LHCN-M2 (cell line): Measurements from ENCODE around the gene CAMKV. TPM values are rescaled to one million over a fixed set of nuclear protein-coding genes. Genes with fewer than 3 reads are reported as not detected.
"Not testable (repeated sequence)": the region's sequence is repeated elsewhere in the genome, so short reads cannot be mapped to it uniquely, and the experiment has no call there.

Experiments used
- DNase-seq: peaks from one replicate; pipeline ENCODE4 v3.0.0-alpha.2; 2012; ENCODE audit warnings: low read depth
- polyA plus RNA-seq: library from polyadenylated mRNA; unstranded; fragments of >200 nt; gene quantifications from one replicate; pipeline ENCODE4 v1.2.1, GENCODE V29; 2012; ENCODE audit warnings: missing spikeins
- total RNA-seq: library from RNA; depleted of rRNA; stranded (reverse); fragments of >200 nt; gene quantifications from 2 replicates; pipeline ENCODE4 v1.2.3, GENCODE V29; 2014; rRNA removed

The CAMKV gene
- 0.06 TPM in 1 of 2 replicates, not detected in the other for total RNA-seq
- polyA plus RNA-seq, result not detected

- DNase-seq, result no peak
These were observed at the start of gene CAMKV for GRCh38 chr3:49869525-49870126. CAMKV (minus strand) TSS chr3:49869906; CDS start chr3:49862388, 7,518 bp downstream.

- not testable (repeated sequence) for DNase-seq
These were observed 48.3 kb upstream of the CAMKV start for GRCh38 chr3:49917806-49918590.

- DNase-seq, result peak; percentile 38
These were observed 47.0 kb upstream of the CAMKV start for GRCh38 chr3:49916686-49917085.

GRCh38 chr3:49914906-49915305 lies 45.2 kb upstream of the CAMKV start:
- no peak for DNase-seq

- no peak for DNase-seq
These were observed 43.2 kb upstream of the CAMKV start for GRCh38 chr3:49912881-49913281.

- no peak for DNase-seq
These were observed 41.9 kb upstream of the CAMKV start for GRCh38 chr3:49911611-49912010.

- no peak for DNase-seq
These were observed 41.4 kb upstream of the CAMKV start for GRCh38 chr3:49911124-49911420.

- DNase-seq, result no peak
These were observed 40.9 kb upstream of the CAMKV start for GRCh38 chr3:49910409-49911123.

- no peak for DNase-seq
These were observed 38.9 kb upstream of the CAMKV start for GRCh38 chr3:49908373-49909199.

GRCh38 chr3:49906073-49906743 lies 36.5 kb upstream of the CAMKV start:
- DNase-seq, result peak; percentile 32

- DNase-seq, result not testable (repeated sequence)
These were observed 34.7 kb upstream of the CAMKV start for GRCh38 chr3:49904448-49904847.

- no peak for DNase-seq
These were observed 34.0 kb upstream of the CAMKV start, which contains the start of gene MST1R for GRCh38 chr3:49903451-49904424. MST1R (minus strand) TSS chr3:49903873; CDS start chr3:49903609, 264 bp downstream.

- no peak for DNase-seq
These were observed 33.0 kb upstream of the CAMKV start for GRCh38 chr3:49902511-49903345.

GRCh38 chr3:49901366-49902339 lies 31.9 kb upstream of the CAMKV start:
- no peak for DNase-seq

GRCh38 chr3:49900491-49901153 lies 30.9 kb upstream of the CAMKV start:
- DNase-seq, result peak; percentile 69

GRCh38 chr3:49899815-49900214 lies 30.1 kb upstream of the CAMKV start:
- no peak for DNase-seq

GRCh38 chr3:49898991-49899390 lies 29.3 kb upstream of the CAMKV start:
- DNase-seq, result no peak
